ENCODE data around the gene EDIL3.

EDIL3 gene, protein sequence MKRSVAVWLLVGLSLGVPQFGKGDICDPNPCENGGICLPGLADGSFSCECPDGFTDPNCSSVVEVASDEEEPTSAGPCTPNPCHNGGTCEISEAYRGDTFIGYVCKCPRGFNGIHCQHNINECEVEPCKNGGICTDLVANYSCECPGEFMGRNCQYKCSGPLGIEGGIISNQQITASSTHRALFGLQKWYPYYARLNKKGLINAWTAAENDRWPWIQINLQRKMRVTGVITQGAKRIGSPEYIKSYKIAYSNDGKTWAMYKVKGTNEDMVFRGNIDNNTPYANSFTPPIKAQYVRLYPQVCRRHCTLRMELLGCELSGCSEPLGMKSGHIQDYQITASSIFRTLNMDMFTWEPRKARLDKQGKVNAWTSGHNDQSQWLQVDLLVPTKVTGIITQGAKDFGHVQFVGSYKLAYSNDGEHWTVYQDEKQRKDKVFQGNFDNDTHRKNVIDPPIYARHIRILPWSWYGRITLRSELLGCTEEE

GRCh38 chr5:84384604-84385575 is at the start of gene EDIL3:
Gene EDIL3 (minus strand): TSS chr5:84384880. CDS start chr5:84384374, 506 bp downstream.
- DNase-seq, result no peak

DNA sequence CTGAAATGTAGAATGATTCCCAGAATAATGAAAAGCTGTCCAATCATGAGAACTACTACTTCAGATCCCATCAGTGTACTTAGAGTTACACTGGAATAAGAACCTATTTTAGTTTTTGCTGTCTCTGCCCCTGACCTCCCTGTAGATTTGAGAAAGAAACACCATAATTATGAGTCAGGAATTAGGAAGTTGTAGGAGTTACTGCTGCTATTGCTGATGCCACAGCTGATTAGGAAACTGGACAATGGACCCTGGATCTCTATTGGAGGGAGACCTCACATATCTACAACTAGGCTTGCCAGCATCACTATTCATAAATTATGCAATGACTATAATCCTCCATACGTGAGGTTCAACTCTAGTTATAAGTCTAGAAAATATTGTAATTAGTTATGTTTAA is 48.8 kb upstream of the EDIL3 start:
- DNase-seq, result no peak

DNA sequence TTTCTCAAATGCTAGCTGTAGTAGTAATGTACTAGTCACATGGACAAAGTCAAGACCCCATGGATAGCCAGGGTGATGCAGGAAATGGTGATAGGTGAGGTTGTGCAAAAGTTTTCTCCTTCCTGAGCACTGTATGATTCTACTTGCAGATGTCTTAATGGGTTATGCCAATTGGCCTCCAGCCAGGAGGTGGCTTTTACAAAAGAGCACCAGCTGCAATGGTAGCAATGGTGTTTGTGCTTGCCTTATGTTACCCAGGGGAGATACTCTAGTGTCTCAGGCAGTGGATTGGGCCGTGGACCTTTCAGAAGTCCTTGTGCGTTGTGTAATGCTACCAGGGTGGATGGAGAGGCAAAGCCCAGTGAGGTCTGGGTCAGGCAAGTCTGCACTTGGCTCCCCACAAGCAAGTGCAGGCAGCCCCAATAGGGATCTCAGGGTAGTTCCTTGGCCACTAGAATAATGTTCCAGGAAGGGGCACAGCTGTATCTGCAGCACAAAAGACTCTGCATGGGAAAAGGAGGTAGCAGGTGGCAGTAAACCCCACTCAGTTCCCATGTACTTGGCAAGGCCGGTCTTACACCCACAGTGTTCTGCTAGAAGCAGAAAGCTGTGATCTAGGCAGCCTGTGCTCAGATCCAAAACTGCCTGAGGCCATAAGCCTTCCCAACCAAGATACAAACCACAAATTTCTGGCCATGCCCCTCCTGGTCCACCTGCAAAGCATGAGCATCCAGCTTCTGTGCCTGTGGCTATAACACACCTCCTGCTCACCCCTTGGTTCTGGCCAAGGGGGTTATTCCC is 46.4 kb upstream of the EDIL3 start:
- DNase-seq, result no peak

DNA sequence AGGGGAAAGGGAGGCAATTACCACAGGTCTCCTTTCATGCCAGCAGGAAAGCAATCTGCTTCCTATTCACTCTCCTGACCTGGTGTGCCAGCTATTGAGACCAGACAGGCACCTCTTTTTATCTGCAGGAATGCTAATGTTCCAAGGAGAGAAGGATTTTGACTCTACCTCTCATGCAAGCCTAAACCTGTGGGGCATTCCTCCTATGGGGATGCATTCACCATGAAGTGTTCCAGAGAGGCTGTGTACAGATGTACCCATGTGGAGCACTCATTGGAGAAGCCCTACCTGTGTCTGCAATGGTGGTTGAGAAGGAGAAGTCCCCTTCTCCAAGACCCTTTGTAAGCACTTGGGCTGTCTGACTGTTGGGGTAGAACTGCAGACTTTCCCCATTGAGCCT is 45.4 kb upstream of the EDIL3 start:
- no peak for DNase-seq

DNA sequence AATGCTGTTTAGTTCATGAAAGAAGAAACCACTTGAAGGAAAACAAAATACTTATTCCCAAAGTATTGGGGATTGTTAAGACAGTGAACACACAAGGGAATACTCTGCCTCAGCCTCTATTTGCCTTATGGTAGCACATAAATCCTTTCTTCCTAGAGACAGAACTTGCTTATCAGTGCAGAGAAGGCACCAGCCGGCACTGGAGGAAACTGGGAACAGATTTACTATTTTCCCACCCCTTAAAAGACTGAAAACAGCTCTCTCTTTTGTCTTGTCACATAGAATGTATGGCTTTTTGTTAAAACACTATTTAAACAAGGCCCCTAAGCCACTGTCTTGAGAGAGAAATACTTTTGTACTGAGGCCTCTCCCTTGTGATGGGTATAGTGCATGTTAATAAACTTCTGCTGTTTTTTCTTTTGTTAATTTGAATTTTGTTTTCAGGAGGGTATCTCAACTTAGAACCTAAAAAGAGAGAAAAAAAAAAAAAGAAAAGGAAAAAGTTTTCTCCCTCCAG is 40.7 kb upstream of the EDIL3 start:
- DNase-seq, result no peak

GRCh38 chr5:84419742-84420141 is 35.1 kb upstream of the EDIL3 start:
- DNase-seq, result no peak

GRCh38 chr5:84411832-84412605 is 27.3 kb upstream of the EDIL3 start:
- no peak for DNase-seq

GRCh38 chr5:84406111-84406510 is 21.4 kb upstream of the EDIL3 start:
- no peak for DNase-seq

GRCh38 chr5:84403773-84404172 is 19.1 kb upstream of the EDIL3 start:
- DNase-seq, result no peak

DNA sequence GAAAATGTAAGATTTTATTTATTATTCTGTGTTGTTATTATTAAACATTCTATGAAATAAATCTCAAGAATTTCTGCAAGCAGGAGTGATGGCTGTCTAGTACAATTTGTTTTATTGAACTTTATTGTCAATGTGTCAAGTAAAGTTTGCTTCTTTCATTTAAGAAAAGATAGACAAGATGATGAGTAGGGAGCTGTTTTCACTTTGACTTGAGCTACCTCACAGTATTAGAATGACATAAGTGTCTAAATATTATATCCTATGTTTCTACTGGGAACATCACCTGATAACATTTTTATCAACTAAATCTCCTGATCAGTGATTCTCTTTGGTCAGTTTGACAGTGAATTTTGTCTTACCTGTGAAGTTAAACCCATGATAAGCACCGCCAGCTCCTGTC is 12.7 kb upstream of the EDIL3 start:
- DNase-seq, result no peak

GRCh38 chr5:84393969-84394368 is 9.3 kb upstream of the EDIL3 start:
- DNase-seq, result no peak

DNA sequence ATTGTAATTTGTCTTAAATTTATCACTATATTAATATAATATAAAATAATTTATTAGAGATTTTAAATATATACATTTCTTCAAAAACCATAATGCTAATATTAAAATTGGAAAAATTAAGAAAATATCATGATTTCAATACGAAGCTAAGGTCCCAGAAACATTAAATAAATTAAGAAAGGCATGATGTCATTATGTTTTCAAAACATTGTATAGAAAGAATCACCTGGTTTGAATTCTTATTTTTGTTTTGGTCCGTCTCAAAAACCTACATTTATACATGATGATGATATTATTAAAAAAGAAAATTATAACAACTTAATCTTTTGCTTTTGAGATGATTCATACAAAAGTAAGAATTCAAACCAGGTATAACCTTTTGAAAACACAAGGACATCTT is 8.2 kb upstream of the EDIL3 start:
- DNase-seq, result no peak

DNA sequence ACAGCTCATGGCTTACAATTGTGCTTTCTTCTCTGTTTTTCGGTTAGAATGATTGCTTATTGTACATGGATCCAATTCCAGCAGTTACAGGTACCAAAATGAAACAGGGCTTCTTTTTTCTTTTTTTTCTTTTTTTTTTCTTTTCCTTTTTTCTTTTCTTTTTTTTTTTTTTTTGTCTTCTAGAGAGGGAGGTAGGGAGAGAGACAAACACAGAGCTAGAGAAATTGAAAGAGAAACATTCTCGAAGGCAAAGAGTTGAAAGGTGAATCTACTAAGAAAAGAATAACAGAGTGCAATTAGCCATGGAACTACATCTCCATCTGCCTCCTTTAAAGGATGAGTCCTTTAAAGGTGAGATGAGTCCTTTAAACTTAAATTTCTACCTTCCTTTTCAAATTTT is 1.0 kb upstream of the EDIL3 start:
- DNase-seq, result no peak

DNA sequence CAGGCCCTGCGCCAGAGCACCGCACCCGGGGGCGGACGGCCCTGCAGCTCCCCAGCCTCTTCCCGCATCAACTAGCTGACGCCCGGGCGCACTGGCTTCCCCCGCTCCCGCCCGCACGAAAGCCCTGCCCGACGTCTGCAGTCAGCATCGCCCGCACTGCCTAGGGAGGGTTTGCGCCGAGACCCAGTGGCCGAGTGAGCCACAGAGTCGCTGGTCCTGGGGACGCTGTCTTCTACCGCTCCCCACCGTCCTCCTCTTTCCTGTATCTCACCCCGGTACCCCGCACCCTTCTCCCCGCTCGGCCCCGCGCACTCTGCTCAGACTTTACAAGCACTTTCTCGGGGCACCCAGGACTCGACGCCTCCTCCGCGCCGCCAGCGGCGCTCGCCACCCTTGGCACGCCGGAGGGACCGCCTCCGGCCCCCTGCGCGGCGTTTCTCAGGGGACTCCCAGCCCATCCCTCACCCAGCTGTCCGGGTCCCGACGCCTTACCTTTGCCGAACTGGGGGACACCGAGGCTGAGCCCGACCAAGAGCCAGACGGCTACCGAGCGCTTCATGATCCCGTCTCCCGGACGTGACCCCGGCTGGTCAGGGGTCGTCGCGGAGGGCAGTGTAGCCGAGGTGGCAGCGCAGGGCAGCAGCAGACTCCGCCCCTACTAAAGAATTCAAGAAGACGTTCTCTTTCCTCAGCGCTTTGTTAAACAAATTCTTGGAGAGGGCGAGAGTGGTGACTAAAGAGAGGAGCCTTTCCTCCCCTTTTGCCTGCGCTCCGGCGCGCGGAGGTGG is 670 bp downstream of the EDIL3 start:
- no peak for DNase-seq

DNA sequence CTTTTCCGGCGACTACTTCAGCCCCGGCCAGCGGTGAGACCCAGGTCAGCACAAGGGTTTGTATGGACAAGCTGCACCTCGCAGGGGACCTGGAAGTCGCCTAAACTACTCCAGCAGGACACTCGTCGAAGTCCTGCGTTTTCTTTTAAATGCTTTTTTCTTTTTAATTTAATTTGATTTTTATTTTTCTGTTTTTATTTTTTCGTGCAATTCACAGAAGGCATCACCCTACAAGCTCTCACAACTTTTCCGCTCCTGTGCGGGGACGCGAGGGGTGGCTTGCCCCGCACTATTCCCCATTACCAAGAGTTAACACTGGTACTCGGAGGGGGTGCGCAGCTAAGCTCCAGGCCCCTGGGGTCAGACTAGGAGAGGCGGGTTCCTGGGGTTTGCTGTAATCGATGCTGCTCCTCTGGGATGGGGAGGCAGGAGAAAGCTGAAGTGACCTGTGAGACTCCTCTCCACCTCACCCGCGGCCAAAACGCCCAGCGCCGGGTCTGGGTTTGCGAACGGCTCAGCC is 1.3 kb downstream of the EDIL3 start:
- DNase-seq, result no peak

DNA sequence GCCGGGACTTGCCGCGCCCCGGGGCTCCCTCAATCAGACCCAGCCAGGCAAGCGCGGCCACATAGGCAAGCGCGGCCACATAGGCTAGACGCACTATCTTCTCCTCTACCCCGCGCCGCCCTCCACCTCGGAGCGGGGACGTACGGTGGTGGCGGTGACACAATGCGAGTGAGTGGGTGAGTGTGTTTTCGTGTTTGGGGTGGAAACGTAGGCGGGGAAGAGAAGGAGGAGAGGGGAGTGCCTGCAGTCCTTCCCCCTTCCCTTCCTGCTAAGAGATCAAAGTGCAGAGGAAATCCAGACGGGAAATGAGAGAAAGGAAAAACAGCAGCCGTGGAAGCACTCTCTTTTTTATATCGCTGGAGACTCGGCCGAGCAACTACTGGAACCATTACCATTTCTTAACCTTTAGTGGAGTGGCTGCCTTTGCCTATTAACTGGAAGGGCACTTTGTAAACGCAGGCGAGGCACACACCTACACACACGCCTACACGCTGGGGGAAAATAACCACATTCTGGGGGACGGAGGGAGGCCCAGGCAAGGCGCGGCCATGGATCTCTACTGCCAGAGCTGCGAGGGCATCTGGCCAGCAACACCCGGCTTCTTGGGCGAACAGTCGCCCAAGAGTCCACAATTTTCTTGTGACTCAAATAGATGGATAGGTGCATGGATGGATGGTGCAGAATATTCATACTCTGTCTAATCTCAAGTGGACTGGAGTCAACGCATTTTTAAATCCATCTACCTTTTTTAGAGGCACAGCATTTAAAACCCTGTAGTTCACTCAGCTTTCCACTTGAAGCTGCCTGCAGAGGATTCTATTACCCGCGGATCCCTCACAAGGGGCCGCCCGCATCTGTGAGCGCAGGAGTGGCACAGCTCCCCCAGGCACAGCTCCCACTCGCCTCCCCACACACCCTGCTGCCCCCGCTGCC is 2.1 kb downstream of the EDIL3 start:
- no peak for DNase-seq

GRCh38 chr5:84381502-84382362 is 2.9 kb downstream of the EDIL3 start:
- DNase-seq, result no peak

DNA sequence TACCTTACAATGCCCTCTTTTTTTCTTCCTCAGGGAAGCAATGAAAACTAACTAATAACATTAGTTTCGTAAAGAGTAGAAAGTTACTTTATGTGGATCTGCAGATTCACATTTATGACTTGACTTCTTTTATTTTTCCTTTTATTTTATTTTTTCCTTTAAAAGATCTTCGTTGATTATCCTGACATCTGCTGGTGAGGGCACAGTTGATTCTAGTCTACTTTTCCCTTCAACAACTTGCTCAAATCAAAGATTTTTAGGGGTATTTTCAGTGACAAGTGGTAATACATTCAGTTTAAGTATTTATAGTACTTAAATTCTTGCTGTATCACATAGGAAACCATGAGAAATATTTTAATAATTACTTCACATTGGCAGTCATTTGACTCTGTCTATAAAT is 4.9 kb downstream of the EDIL3 start:
- DNase-seq, result no peak

DNA sequence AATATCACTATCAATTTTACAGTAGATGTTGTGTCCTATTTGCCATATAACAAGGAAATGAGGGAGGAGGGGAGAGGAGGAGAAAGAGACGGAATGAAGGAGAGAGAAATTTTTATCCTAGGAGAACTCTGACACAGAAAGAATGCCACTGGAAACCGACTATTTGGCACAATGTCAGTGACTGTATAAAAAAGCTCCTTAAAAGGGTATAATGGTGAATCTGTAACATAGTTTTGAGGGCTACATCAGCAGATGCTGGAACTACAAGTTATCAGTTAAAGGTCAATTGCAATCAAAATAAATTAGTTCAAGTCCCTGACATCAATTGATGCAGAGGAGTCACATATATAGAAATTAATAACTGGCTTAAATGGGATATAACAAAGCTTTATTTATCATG is 5.7 kb downstream of the EDIL3 start:
- DNase-seq, result no peak

All from CD4-positive, alpha-beta T cell treated with Interleukin-15 for 1 hour (primary cell).